K562 (cell line): ENCODE results near the gene PXK. TPM values are rescaled to one million over a fixed set of nuclear protein-coding genes. Genes with fewer than 3 reads are reported as not detected.

ENCODE experiments used
- BDP1 ChIP-seq: IDR thresholded peaks from 3 replicates; pipeline ENCODE4 v1.6.1; 2011; ENCODE audit not compliant: insufficient read length, insufficient read depth
- CAMTA2 ChIP-seq: fragments of 250-450 bp; sonication (Bioruptor Pico); conservative IDR thresholded peaks from 2 replicates; pipeline ENCODE4 v1.5.1; 2022
- CEBPB ChIP-seq: fragments of 450-650 bp; IDR thresholded peaks from 2 replicates; pipeline ENCODE4 v1.6.1; 2016; ENCODE audit warnings: missing genetic modification characterization, missing compliant biosample characterization
- FUS ChIP-seq: fragments of 200-400 bp; formaldehyde crosslinking; optimal IDR thresholded peaks from 2 replicates; pipeline ENCODE3; 2017; ENCODE audit warnings: low read depth, low read length
- GABPB1 ChIP-seq: sonication (generic); formaldehyde crosslinking; IDR thresholded peaks from 2 replicates; pipeline ENCODE4 v1.8.0; 2022; ENCODE audit warnings: mild to moderate bottlenecking, missing genetic modification reagents
- HES1 ChIP-seq: fragments of 450-650 bp; IDR thresholded peaks from 2 replicates; pipeline ENCODE4 v1.6.1; 2016; ENCODE audit warnings: low read depth, mild to moderate bottlenecking, moderate library complexity
- HEY1 ChIP-seq: fragments of 250-450 bp; sonication (Bioruptor Pico); IDR thresholded peaks from 2 replicates; pipeline ENCODE4 v1.5.0; 2020; ENCODE audit warnings: mild to moderate bottlenecking, moderate library complexity, borderline replicate concordance
- MAZ ChIP-seq, 2 experiments: fragments of 450-650 bp in 1 of 2; sonication (generic) in 1 of 2; formaldehyde crosslinking; IDR thresholded peaks in 1 of 2; conservative IDR thresholded peaks in 1 of 2; 2 replicates each; pipeline versions ENCODE4 v1.4.0 to v1.5.0; 2020; ENCODE audit warnings: mild to moderate bottlenecking in 1 of 2, missing genetic modification reagents in 1 of 2
- MBD2 ChIP-seq: sonication (generic); IDR thresholded peaks from 2 replicates; pipeline ENCODE4 v1.6.1; 2016; ENCODE audit warnings: low read depth, borderline replicate concordance
- MXI1 ChIP-seq: IDR thresholded peaks from 2 replicates; pipeline ENCODE4 v1.6.1; 2011; ENCODE audit warnings: low read depth, mild to moderate bottlenecking, improper control_type of control experiment, low read length
- NFATC3 ChIP-seq: fragments of 450-650 bp; IDR thresholded peaks from 2 replicates; pipeline ENCODE4 v1.6.1; 2017; ENCODE audit warnings: mild to moderate bottlenecking
- NONO ChIP-seq, 2 experiments: fragments of 200-400 bp in 1 of 2; fragments of 450-650 bp in 1 of 2; formaldehyde crosslinking in 1 of 2; IDR thresholded peaks; 2 replicates each; pipeline ENCODE4 v1.6.1; 2017; ENCODE audit warnings: low read depth in 2 of 2, mild to moderate bottlenecking in 2 of 2, moderate library complexity in 2 of 2, low read length in 1 of 2
- POLR2AphosphoS5 ChIP-seq: IDR thresholded peaks from 2 replicates; pipeline ENCODE4 v1.6.1; 2011; ENCODE audit warnings: mild to moderate bottlenecking, low read depth, low read length, moderate library complexity; ENCODE audit not compliant: control insufficient read depth, insufficient read depth
- PURB ChIP-seq: sonication (generic); formaldehyde crosslinking; IDR thresholded peaks from 2 replicates; pipeline ENCODE4 v1.9.0; 2021; ENCODE audit warnings: low read depth, mild to moderate bottlenecking, missing genetic modification reagents
- RAD21 ChIP-seq, 2 experiments: fragments of 250-450 bp in 1 of 2; fragments of 450-650 bp in 1 of 2; sonication (Bioruptor Pico) in 1 of 2; formaldehyde crosslinking in 1 of 2; IDR thresholded peaks in 1 of 2; conservative IDR thresholded peaks in 1 of 2; 2 replicates each; pipeline versions ENCODE4 v1.4.0 to v1.8.0; 2020 to 2022; ENCODE audit warnings: mild to moderate bottlenecking in 2 of 2, moderate library complexity in 1 of 2
- RAD51 ChIP-seq: fragments of 450-650 bp; IDR thresholded peaks from 2 replicates; pipeline ENCODE4 v1.7.1; 2016; ENCODE audit warnings: low read depth, mild to moderate bottlenecking, borderline replicate concordance
- RBM14 ChIP-seq: fragments of 200-400 bp; formaldehyde crosslinking; IDR thresholded peaks from 2 replicates; pipeline ENCODE4 v1.6.1; 2018; ENCODE audit warnings: low read depth, mild to moderate bottlenecking, low read length, moderate library complexity, borderline replicate concordance; ENCODE audit not compliant: insufficient read depth
- RBM15 ChIP-seq: fragments of 200-400 bp; formaldehyde crosslinking; IDR thresholded peaks from 2 replicates; pipeline ENCODE4 v1.6.1; 2018; ENCODE audit warnings: mild to moderate bottlenecking, low read length, moderate library complexity; ENCODE audit not compliant: insufficient read depth
- RBM22 ChIP-seq: fragments of 200-400 bp; formaldehyde crosslinking; IDR thresholded peaks from 2 replicates; pipeline ENCODE4 v1.6.1; 2018; ENCODE audit warnings: low read length, low read depth; ENCODE audit not compliant: poor library complexity, severe bottlenecking
- RNF2 ChIP-seq: sonication (generic); IDR thresholded peaks from 2 replicates; pipeline ENCODE4 v1.6.1; 2016
- SIX5 ChIP-seq, 2 experiments: IDR thresholded peaks; 2 replicates each; pipeline ENCODE4 v1.6.1; 2011; ENCODE audit warnings: low read length in 2 of 2, borderline replicate concordance in 1 of 2, low read depth in 1 of 2, mild to moderate bottlenecking in 1 of 2, moderate library complexity in 1 of 2; ENCODE audit not compliant: insufficient read depth in 1 of 2
- SMAD3 ChIP-seq: fragments of 450-650 bp; formaldehyde crosslinking; conservative IDR thresholded peaks from 2 replicates; pipeline ENCODE4 v1.4.0; 2020; ENCODE audit warnings: mild to moderate bottlenecking
- TAL1 ChIP-seq: fragments of 450-650 bp; IDR thresholded peaks from 2 replicates; pipeline ENCODE4 v1.6.1; 2016; ENCODE audit warnings: mild to moderate bottlenecking
- ZKSCAN8 ChIP-seq: fragments of 200-800 bp; sonication (Bioruptor generic); IDR thresholded peaks from 2 replicates; pipeline ENCODE4 v1.6.1; 2016; ENCODE audit warnings: missing genetic modification characterization, missing compliant biosample characterization
- ZNF398 ChIP-seq: fragments of 250-450 bp; sonication (Bioruptor Pico); IDR thresholded peaks from 2 replicates; pipeline ENCODE4 v1.8.0; 2021; ENCODE audit warnings: moderate library complexity, mild to moderate bottlenecking, inconsistent platforms
- ZNF436 ChIP-seq: fragments of 250-450, 450-650 bp; sonication (Bioruptor Pico); formaldehyde crosslinking; IDR thresholded peaks from 2 replicates; pipeline ENCODE4 v1.7.0; 2020; ENCODE audit warnings: mild to moderate bottlenecking
- ZNF717 ChIP-seq: fragments of 250-450 bp; sonication (Bioruptor Pico); IDR thresholded peaks from 2 replicates; pipeline ENCODE4 v1.5.0; 2021
- ZNF76 ChIP-seq: fragments of 250-450 bp; sonication (Bioruptor Pico); IDR thresholded peaks from 2 replicates; pipeline ENCODE4 v1.4.0; 2020; ENCODE audit warnings: mild to moderate bottlenecking, moderate library complexity, borderline replicate concordance
- polyA plus RNA-seq, 8 experiments: library from polyadenylated mRNA; depleted of rRNA in 4 of 8; stranded (reverse) in 5 of 8; unstranded in 3 of 8; fragments of >200 nt; fragmentation: Nextera tagmentation in 2 of 8; fragmentation: Illumina TruSeq in 1 of 8; extraction: Ambion mirVana in 2 of 8; extraction: Trizol in 1 of 8; gene quantifications; 2 replicates each; pipeline versions ENCODE4 v1.2.1 to v1.2.3, GENCODE V29; 2011 to 2014; ENCODE audit warnings: inconsistent platforms in 1 of 8, missing spikeins in 1 of 8
- total RNA-seq, 7 experiments: library from RNA; depleted of rRNA in 6 of 7; stranded (reverse); fragments of >200 nt in 6 of 7; fragmentation: Illumina TruSeq in 2 of 7; extraction: Trizol in 2 of 7; gene quantifications; 2 replicates each; pipeline versions ENCODE4 v1.2.1 to v1.2.3, GENCODE V29; 2011 to 2021; ENCODE audit warnings: low replicate concordance in 1 of 7

PXK gene
- total and polyA plus RNA-seq, 9 of the 15 experiments (the other 6 are each of a cell fraction or from before 2014, with no cell fraction given), result 3.3 to 19.9 (median 11.3) TPM

GRCh38 chr3:58433400-58434167, 100.9 kb downstream of the PXK start, which contains the start of gene PDHB (continued):
- TF ChIP-seq ZNF76 (no peak), MBD2 (no peak; the same call in 1 of the 2 replicates), TAL1 (no peak), GABPB1 (CRISPR knock-in tag) (peak; percentile 75), BDP1 (no peak), CAMTA2 (CRISPR knock-in tag) (no peak), HES1 (no peak), FUS (no peak), SMAD3 (CRISPR knock-in tag) (0 out of 2 replicates have a peak, but pooled peaks have one; percentile 25), CEBPB (tag) (no peak), RAD21 (CRISPR knock-in tag; conservative IDR thresholded peaks at IDR 0.05 in 1 of 2, IDR thresholded peaks at IDR 0.05 in 1 of 2) (no peak), RBM14 (no peak), RBM22 (no peak), ZNF717 (CRISPR knock-in tag) (no peak), POLR2AphosphoS5 (peak; percentile 75), RAD51 (no peak), HEY1 (CRISPR knock-in tag) (no peak), NONO (IDR thresholded peaks at IDR 0.05; ENCODE audit: low read depth in 2 of 2, low read length in 1 of 2) (peak in 1 of 2 experiments; percentile 27; a peak in 1 of 4 replicates), MAZ (CRISPR knock-in tag; conservative IDR thresholded peaks at IDR 0.05 in 1 of 2, IDR thresholded peaks at IDR 0.05 in 1 of 2) (peak; percentile 85), ZKSCAN8 (CRISPR knock-in tag) (no peak), MXI1 (no peak), ZNF398 (no peak), ZNF436 (CRISPR knock-in tag) (no peak), RNF2 (peak; percentile 29; the same call in 1 of the 2 replicates), NFATC3 (no peak), PURB (CRISPR knock-in tag) (no peak), RBM15 (no peak), SIX5 (IDR thresholded peaks at IDR 0.05; ENCODE audit: borderline replicate concordance in 1 of 2, insufficient read depth in 1 of 2, low read depth in 1 of 2, low read length in 2 of 2) (no peak)
